Transverse colon (tissue), 4 donors: Measurements from ENCODE around the gene TMA7B. TPM values are rescaled to one million over a fixed set of nuclear protein-coding genes. Genes with fewer than 3 reads are reported as not detected.
A peak's percentile ranks its signal among the peaks of the same experiment; 100 is the strongest.

Experiments used
- DNase-seq: peaks from one replicate; pipeline ENCODE4 v3.0.0-alpha.2; 2019
- H3K27ac ChIP-seq, 4 donors: fragments of 200-600 bp; sonication (generic); 2 replicates each; pipeline ENCODE4 v1.5.1; 2016 to 2018; ENCODE audit warnings: inconsistent platforms in 4 of 4
- H3K27me3 ChIP-seq: fragments of 200-600 bp; sonication (generic); 2 replicates; pipeline ENCODE4 v1.5.1; 2017; ENCODE audit warnings: inconsistent platforms
- H3K36me3 ChIP-seq, 4 donors: fragments of 200-600 bp; sonication (generic); 2 replicates each; pipeline ENCODE4 v1.5.1; 2017 to 2019; ENCODE audit warnings: inconsistent platforms in 4 of 4
- H3K4me1 ChIP-seq, 4 donors: fragments of 200-600 bp; sonication (generic); 2 replicates each; pipeline ENCODE4 v1.5.1; 2017 to 2020; ENCODE audit warnings: inconsistent platforms in 4 of 4
- H3K4me3 ChIP-seq, 4 donors: fragments of 200-600 bp; sonication (generic); 1 replicate in 1 of 4; 2 replicates in 3 of 4; pipeline versions ENCODE4 v1.5.1 to v1.6.1; 2017 to 2019; ENCODE audit warnings: inconsistent platforms in 4 of 4
- H3K9me3 ChIP-seq, 2 donors: fragments of 200-600 bp; sonication (generic); 2 replicates each; pipeline ENCODE4 v1.5.1; 2017 to 2019; ENCODE audit warnings: inconsistent platforms in 2 of 2
- CTCF ChIP-seq, 5 experiments: fragments of 200-600 bp in 3 of 5; fragments of 450-650 bp in 2 of 5; sonication (generic) in 3 of 5; IDR thresholded peaks; 1 replicate in 2 of 5; 2 replicates in 3 of 5; pipeline ENCODE4 v1.5.1; 2016 to 2017; ENCODE audit warnings: antibody characterized with exemption in 5 of 5, inconsistent platforms in 3 of 5, mild to moderate bottlenecking in 2 of 5, moderate library complexity in 1 of 5
- EP300 ChIP-seq: sonication (generic); formaldehyde crosslinking; IDR thresholded peaks from one replicate; pipeline ENCODE4 v1.6.1; 2017; ENCODE audit warnings: antibody characterized with exemption, low read depth
- POLR2A ChIP-seq: fragments of 450-650 bp; IDR thresholded peaks from one replicate; pipeline ENCODE4 v1.6.1; 2016; ENCODE audit warnings: antibody characterized with exemption, mild to moderate bottlenecking, moderate library complexity
- POLR2AphosphoS5 ChIP-seq, 3 donors: sonication (generic); formaldehyde crosslinking; IDR thresholded peaks; one replicate each; pipeline ENCODE4 v1.6.1; 2016; ENCODE audit warnings: antibody characterized with exemption in 3 of 3
- WGBS, 2 donors: methylation state at CpG; one replicate each; pipeline ENCODE4 v1.1.5; 2018; ENCODE audit warnings: low coverage in 1 of 2; 5-methylcytosine and 5-hydroxymethylcytosine counted together
- in situ Hi-C, 4 donors: fragments of 200-750 bp; cut with MboI; loops; one replicate each; pipeline versions ENCODE4 v1.15.0 to v1.15.1; 2017; ENCODE audit warnings: low sequenced_read_pairs in 3 of 4, low pct_ligation_motif_present in 1 of 4, low pct_unique_long_range_greater_than_20kb in 1 of 4
- intact Hi-C: fragments of 100-400 bp; cut with DNase I; formaldehyde crosslinking; loops from one replicate; pipeline ENCODE4 v1.15.1; 2023; ENCODE audit warnings: low total_unique reads
- total RNA-seq, 4 donors: library from RNA; depleted of rRNA; stranded (reverse); fragments of >200 nt; gene quantifications; one replicate each; pipeline ENCODE4 v1.1.0, GENCODE V29; 2016

Gene TMA7B
- total RNA-seq: under 1 TPM in 1 of 4 donors, not detected in 3; 0.80 TPM

DNA sequence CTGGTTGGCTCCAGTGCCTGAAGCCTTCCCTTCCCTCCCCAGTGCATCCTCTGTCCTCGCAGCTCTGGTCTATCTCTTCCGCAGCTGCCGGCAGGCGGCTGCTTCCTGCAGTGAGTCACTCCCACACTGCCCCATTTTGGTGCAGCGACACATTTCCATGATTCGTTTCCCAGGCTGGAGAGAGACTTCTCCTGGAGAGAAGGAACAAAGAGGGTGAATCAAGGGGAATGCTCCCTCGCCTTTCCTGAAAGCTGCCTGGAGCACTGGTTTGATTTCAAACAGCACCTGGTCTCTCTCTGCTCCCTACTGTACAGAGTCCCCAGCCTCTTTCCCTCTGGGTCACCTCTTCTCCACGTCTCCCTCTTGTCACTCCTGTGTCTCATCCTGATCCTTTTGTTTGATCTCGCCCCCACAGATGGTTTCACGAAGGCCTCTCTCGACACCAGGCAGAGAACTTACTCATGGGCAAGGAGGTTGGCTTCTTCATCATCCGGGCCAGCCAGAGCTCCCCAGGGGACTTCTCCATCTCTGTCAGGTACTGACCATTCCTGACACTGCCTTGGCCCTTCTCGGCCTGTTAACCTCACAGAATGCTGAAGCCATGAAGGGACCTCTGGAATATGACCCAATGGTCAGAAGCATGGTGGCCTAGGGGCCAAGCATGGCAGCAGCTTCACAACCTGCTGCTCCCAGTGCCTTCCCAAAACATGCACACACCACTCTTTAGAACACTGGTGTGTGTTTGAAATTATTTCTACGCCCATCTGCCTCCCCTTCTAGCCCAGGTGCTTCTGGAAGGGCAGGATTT, at the start of gene TMA7B:
Gene TMA7B, plus strand, starts transcription at position 758 of the 808 bp plus-strand sequence. CDS start 3,978 bp downstream, outside the sequence.
- intact Hi-C loops: no loop called here
- Histone ChIP-seq H3K9me3 (no peaks in the 10 kb centered on the region), H3K27me3 (no peaks in the 10 kb centered on the region), H3K36me3 (no peaks in the 10 kb centered on the region), H3K4me1 (peaks cover 0 to 11% (median 0%) of the 10 kb centered on the region in 4 donors), H3K27ac (peak within 1 kb of the TSS in 2 of 4 donors; percentile 4 to 38), H3K4me3 (no peak within 1 kb of the TSS)
- DNase-seq: no peak
- in situ Hi-C loops: no loop called here
- TF ChIP-seq CTCF (IDR thresholded peaks at IDR 0.05) (no peak), EP300 (no peak), POLR2A (no peak), POLR2AphosphoS5 (IDR thresholded peaks at IDR 0.05) (no peak)
- 70 to 80% methylated on average over 3 to 14 of the region's 14 CpGs for WGBS, 2 donors

DNA sequence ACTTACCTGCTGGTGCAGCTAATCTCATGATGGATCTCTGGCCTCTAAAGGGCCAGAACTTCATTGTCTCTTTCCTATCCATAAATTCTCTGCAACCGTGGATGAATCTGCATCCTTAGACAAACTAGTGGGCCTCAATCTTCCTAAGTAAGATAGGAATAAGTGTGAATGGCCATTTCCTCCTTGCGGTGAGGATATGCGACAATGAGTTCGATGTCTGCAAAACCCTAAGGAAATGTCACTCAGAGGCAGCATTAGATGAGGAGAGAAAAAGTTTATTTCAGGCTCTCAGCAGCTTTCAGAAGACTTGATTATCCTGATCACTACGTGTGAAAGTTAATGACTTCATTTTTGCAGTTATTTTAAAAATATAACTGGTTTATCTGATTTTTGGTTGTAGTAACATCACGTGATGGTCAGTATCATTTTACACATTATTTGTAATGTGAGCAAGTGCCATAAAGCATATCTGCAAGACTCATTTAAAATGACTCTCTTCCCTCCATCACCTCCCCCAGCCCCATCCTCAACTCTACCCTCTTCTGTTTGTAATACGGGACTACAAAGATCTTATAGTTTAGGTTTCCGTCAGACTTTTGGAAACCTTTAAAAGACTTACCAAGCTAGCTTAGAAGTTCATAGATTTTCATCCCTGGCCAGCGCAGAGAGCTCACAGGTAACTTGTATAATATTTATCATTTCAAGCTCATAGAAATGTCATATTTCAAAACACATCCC, 49.2 kb upstream of the TMA7B start:
- WGBS, 2 donors: 69 to 79% methylated on average over 9 of the region's 9 CpGs
- DNase-seq: no peak
- H3K27ac ChIP-seq: peak overlapping the region in 1 of 4 donors; percentile 5
- in situ Hi-C loops (no loop called here), intact Hi-C loops (no loop called here)
- H3K4me1 ChIP-seq: no peaks in the 10 kb centered on the region
- no peaks in the 10 kb centered on the region for H3K36me3 ChIP-seq
- peaks cover 3% of the 10 kb centered on the region for H3K27me3 ChIP-seq
- H3K4me3 ChIP-seq: no peak overlapping the region
- H3K9me3 ChIP-seq: no peaks in the 10 kb centered on the region
- no peak for TF ChIP-seq POLR2AphosphoS5 (IDR thresholded peaks at IDR 0.05)
- TF ChIP-seq CTCF (IDR thresholded peaks at IDR 0.05): no peak
- TF ChIP-seq POLR2A: no peak
- TF ChIP-seq EP300: no peak

GRCh38 chr22:39913321-39913720, 46.9 kb upstream of the TMA7B start:
- no peaks in the 10 kb centered on the region for H3K36me3 ChIP-seq
- WGBS, 2 donors: 80 to 89% methylated on average over 3 to 5 of the region's 5 CpGs
- peak overlapping the region in 1 of 4 donors; percentile 11 for H3K27ac ChIP-seq
- no peak overlapping the region for H3K4me3 ChIP-seq
- peaks cover 0 to 3% (median 0%) of the 10 kb centered on the region in 4 donors for H3K4me1 ChIP-seq
- intact Hi-C loops (no loop called here), in situ Hi-C loops (no loop called here)
- TF ChIP-seq CTCF (IDR thresholded peaks at IDR 0.05) (no peak), EP300 (no peak), POLR2AphosphoS5 (IDR thresholded peaks at IDR 0.05) (no peak), POLR2A (no peak)
- no peaks in the 10 kb centered on the region for H3K9me3 ChIP-seq
- DNase-seq: no peak
- H3K27me3 ChIP-seq: peaks cover 3% of the 10 kb centered on the region

- Histone ChIP-seq H3K4me1 (peaks cover 0 to 3% (median 1%) of the 10 kb centered on the region in 4 donors), H3K9me3 (no peaks in the 10 kb centered on the region), H3K27ac (peak overlapping the region in 1 of 4 donors; percentile 11), H3K36me3 (no peaks in the 10 kb centered on the region), H3K27me3 (peaks cover 3% of the 10 kb centered on the region), H3K4me3 (no peak overlapping the region)
- no peak for DNase-seq
- intact Hi-C loops: no loop called here
- in situ Hi-C loops: no loop called here
- 68 to 78% methylated on average over 2 of the region's 2 CpGs for WGBS, 2 donors
- no peak for TF ChIP-seq POLR2A
- TF ChIP-seq POLR2AphosphoS5 (IDR thresholded peaks at IDR 0.05): no peak
- no peak for TF ChIP-seq EP300
- TF ChIP-seq CTCF (IDR thresholded peaks at IDR 0.05): no peak
These were observed 46.3 kb upstream of the TMA7B start for GRCh38 chr22:39913886-39914285.
